Vagina (tissue), 2 donors: ENCODE results near the gene CP.

Experiments
- CTCF ChIP-seq, 3 experiments: fragments of 450-650 bp in 2 of 3; fragments of 200-600 bp in 1 of 3; sonication (generic) in 1 of 3; IDR thresholded peaks; one replicate each; pipeline ENCODE4 v1.5.1; 2017 to 2019; ENCODE audit warnings: antibody characterized with exemption in 3 of 3, mild to moderate bottlenecking in 2 of 3, moderate library complexity in 2 of 3
- POLR2A ChIP-seq, 2 donors: fragments of 450-650 bp; IDR thresholded peaks; one replicate each; pipeline ENCODE4 v1.6.1; 2017; ENCODE audit warnings: antibody characterized with exemption in 2 of 2, mild to moderate bottlenecking in 2 of 2, moderate library complexity in 2 of 2
- POLR2AphosphoS5 ChIP-seq, 2 donors: sonication (generic); formaldehyde crosslinking; IDR thresholded peaks; one replicate each; pipeline ENCODE4 v1.9.0; 2017; ENCODE audit warnings: antibody characterized with exemption in 2 of 2, mild to moderate bottlenecking in 2 of 2, low read depth in 1 of 2; ENCODE audit not compliant: insufficient read depth in 1 of 2

- no peak for TF ChIP-seq CTCF (IDR thresholded peaks at IDR 0.05)
- TF ChIP-seq POLR2AphosphoS5 (IDR thresholded peaks at IDR 0.05; ENCODE audit: insufficient read depth in 1 of 2, low read depth in 1 of 2) = no peak
- TF ChIP-seq POLR2A (IDR thresholded peaks at IDR 0.05) = no peak
Observed at GRCh38 chr3:149179220-149179619, 42.4 kb downstream of the CP start.
